Ishikawa (cell line): ENCODE results near the gene RCOR1.
A peak's percentile ranks its signal among the peaks of the same experiment; 100 is the strongest.

Source experiments
- CEBPB ChIP-seq: IDR thresholded peaks from 2 replicates; pipeline ENCODE4 v1.6.1; 2012
- RAD21 ChIP-seq: IDR thresholded peaks from 2 replicates; pipeline ENCODE4 v1.6.1; 2012; ENCODE audit warnings: low read depth
- TCF12 ChIP-seq: IDR thresholded peaks from 2 replicates; pipeline ENCODE4 v1.6.1; 2012; ENCODE audit warnings: low read depth
- TEAD4 ChIP-seq: IDR thresholded peaks from 2 replicates; pipeline ENCODE4 v1.6.1; 2012
- YY1 ChIP-seq: IDR thresholded peaks from 2 replicates; pipeline ENCODE4 v1.6.1; 2012; ENCODE audit warnings: low read depth
- TF ChIP-seq, protein P1 (sequence below): IDR thresholded peaks from 2 replicates; pipeline ENCODE4 v1.6.1; 2012

DNA sequence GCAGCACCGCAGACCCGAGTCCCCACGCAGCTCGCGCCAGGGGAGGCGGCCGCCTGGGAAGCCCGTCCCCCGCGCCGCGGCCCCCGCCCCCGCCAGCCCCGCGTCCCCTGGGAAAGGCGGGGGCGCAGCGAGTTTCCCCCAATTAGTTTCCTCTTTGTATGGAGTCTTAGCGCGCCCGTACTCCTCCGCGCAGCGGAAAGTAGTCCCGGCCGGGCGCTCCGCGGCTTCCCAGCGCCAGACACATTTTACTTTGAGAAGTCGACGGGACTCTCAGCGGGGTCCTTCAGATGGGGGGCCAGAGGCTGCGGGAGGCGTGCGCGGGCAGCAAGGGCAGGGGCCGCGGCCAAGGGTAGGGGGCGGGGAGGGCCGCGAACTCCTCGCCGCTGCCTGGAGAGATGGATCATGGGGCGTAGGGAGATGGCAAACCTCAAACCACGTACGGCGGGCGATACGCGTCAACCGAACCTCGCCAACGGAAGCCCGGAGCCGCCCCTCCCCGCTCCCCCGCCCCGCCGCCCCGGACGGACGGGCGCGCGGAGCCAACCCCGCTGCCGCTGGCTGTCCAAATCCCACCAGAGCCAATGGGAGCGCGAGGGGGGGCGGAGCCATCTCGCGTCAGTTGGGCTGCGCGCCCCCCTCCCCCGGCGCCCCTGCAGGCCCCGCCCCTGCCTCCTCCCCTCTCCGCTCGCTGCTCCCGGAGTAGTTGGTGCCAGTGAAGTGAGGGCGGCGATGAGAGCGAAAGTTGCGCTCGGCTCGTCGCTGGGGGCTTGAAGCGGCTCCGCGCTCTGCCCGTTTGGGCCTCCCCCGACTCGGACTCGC lies at the start of gene RCOR1:
- TF ChIP-seq CEBPB (peak; percentile 29; the same call in 1 of the 2 replicates), YY1 (peak; percentile 57; the same call in 1 of the 2 replicates), RAD21 (no peak; the same call in 1 of the 2 replicates), TCF12 (peak; percentile 57; the same call in 1 of the 2 replicates), TEAD4 (0 out of 2 replicates have a peak, but pooled peaks have one; percentile 33)
- TF ChIP-seq, protein P1, sequence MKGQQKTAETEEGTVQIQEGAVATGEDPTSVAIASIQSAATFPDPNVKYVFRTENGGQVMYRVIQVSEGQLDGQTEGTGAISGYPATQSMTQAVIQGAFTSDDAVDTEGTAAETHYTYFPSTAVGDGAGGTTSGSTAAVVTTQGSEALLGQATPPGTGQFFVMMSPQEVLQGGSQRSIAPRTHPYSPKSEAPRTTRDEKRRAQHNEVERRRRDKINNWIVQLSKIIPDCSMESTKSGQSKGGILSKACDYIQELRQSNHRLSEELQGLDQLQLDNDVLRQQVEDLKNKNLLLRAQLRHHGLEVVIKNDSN: no peak
